HepG2 (cell line): ENCODE data around the gene TNP2. TPM values are rescaled to one million over a fixed set of nuclear protein-coding genes. Genes with fewer than 3 reads are reported as not detected.

Experiments used
- ARNT ChIP-seq: fragments of 450-650 bp; IDR thresholded peaks from 2 replicates; pipeline ENCODE4 v1.6.1; 2017
- CREBL2 ChIP-seq: sonication (generic); formaldehyde crosslinking; IDR thresholded peaks from 2 replicates; pipeline ENCODE4 v1.8.1; 2023; ENCODE audit warnings: missing genetic modification reagents, mild to moderate bottlenecking, borderline replicate concordance
- HDAC1 ChIP-seq: sonication (generic); formaldehyde crosslinking; IDR thresholded peaks from 2 replicates; pipeline ENCODE4 v1.5.1; 2020; ENCODE audit warnings: mild to moderate bottlenecking, missing genetic modification reagents
- HMG20A ChIP-seq: IDR thresholded peaks from 2 replicates; pipeline ENCODE4 v1.6.1; 2016; ENCODE audit warnings: borderline replicate concordance
- HOMEZ ChIP-seq: IDR thresholded peaks from 2 replicates; pipeline ENCODE4 v1.6.1; 2016; ENCODE audit warnings: low read depth
- HOXD1 ChIP-seq: sonication (generic); formaldehyde crosslinking; IDR thresholded peaks from 2 replicates; pipeline ENCODE4 v1.5.0; 2020; ENCODE audit warnings: missing genetic modification reagents
- MYC ChIP-seq: sonication (generic); formaldehyde crosslinking; IDR thresholded peaks from 2 replicates; pipeline ENCODE4 v1.9.0; 2021; ENCODE audit warnings: missing genetic modification reagents, borderline replicate concordance
- NAIF1 ChIP-seq: sonication (generic); formaldehyde crosslinking; IDR thresholded peaks from 2 replicates; pipeline ENCODE4 v1.5.0; 2020; ENCODE audit warnings: mild to moderate bottlenecking, missing genetic modification reagents, borderline replicate concordance
- RFXAP ChIP-seq: sonication (generic); formaldehyde crosslinking; IDR thresholded peaks from 2 replicates; pipeline ENCODE4 v1.4.0; 2020; ENCODE audit warnings: missing genetic modification reagents, borderline replicate concordance
- U2AF2 ChIP-seq: fragments of 200-400 bp; formaldehyde crosslinking; IDR thresholded peaks from 2 replicates; pipeline ENCODE4 v1.6.1; 2017; ENCODE audit warnings: low read depth, mild to moderate bottlenecking, low read length
- ZBTB1 ChIP-seq: sonication (generic); formaldehyde crosslinking; IDR thresholded peaks from 2 replicates; pipeline ENCODE4 v1.4.0; 2020; ENCODE audit warnings: missing genetic modification reagents, borderline replicate concordance
- ZBTB25 ChIP-seq: IDR thresholded peaks from 2 replicates; pipeline ENCODE4 v1.6.1; 2018; ENCODE audit warnings: missing genetic modification reagents
- ZMYM3 ChIP-seq: sonication (generic); formaldehyde crosslinking; IDR thresholded peaks from 2 replicates; pipeline ENCODE4 v1.5.1; 2020; ENCODE audit warnings: mild to moderate bottlenecking, missing genetic modification reagents
- ZNF143 ChIP-seq: sonication (generic); formaldehyde crosslinking; IDR thresholded peaks from 2 replicates; pipeline ENCODE4 v1.4.0; 2020; ENCODE audit warnings: missing genetic modification reagents
- ZNF180 ChIP-seq: sonication (generic); formaldehyde crosslinking; IDR thresholded peaks from 2 replicates; pipeline ENCODE4 v1.4.0; 2020; ENCODE audit warnings: low read depth, missing genetic modification reagents, borderline replicate concordance
- ZNF230 ChIP-seq: sonication (generic); formaldehyde crosslinking; IDR thresholded peaks from 2 replicates; pipeline ENCODE4 v1.4.0; 2020; ENCODE audit warnings: mild to moderate bottlenecking, missing genetic modification reagents
- ZNF3 ChIP-seq: IDR thresholded peaks from 2 replicates; pipeline ENCODE4 v1.7.0; 2017; ENCODE audit warnings: inconsistent platforms
- ZNF367 ChIP-seq: sonication (generic); formaldehyde crosslinking; IDR thresholded peaks from 2 replicates; pipeline ENCODE4 v1.4.0; 2020; ENCODE audit warnings: missing genetic modification reagents, borderline replicate concordance
- ZSCAN9 ChIP-seq: IDR thresholded peaks from 2 replicates; pipeline ENCODE4 v1.6.1; 2016; ENCODE audit warnings: borderline replicate concordance
- polyA plus RNA-seq, 8 experiments: library from polyadenylated mRNA; depleted of rRNA in 3 of 8; stranded (reverse) in 7 of 8; unstranded in 1 of 8; fragments of >200 nt; fragmentation: Illumina TruSeq in 4 of 8; extraction: Trizol in 4 of 8; gene quantifications; 2 replicates each; pipeline versions ENCODE4 v1.2.1 to v1.2.3, GENCODE V29; 2011 to 2016; ENCODE audit warnings: low read depth in 4 of 8, missing spikeins in 1 of 8, mixed read lengths in 1 of 8; ENCODE audit not compliant: insufficient read depth in 1 of 8
- total RNA-seq, 5 experiments: library from RNA; depleted of rRNA; stranded (reverse); fragments of >200 nt; fragmentation: Illumina TruSeq; extraction: Trizol; gene quantifications; 2 replicates each; pipeline ENCODE4 v1.2.3, GENCODE V29; 2016; ENCODE audit warnings: low read depth in 1 of 5
- TF ChIP-seq, protein P1 (sequence below): sonication (generic); formaldehyde crosslinking; IDR thresholded peaks from 2 replicates; pipeline ENCODE4 v1.5.1; 2020; ENCODE audit warnings: missing genetic modification reagents, mild to moderate bottlenecking, borderline replicate concordance
- TF ChIP-seq, protein P2 (sequence below): sonication (generic); formaldehyde crosslinking; IDR thresholded peaks from 2 replicates; pipeline ENCODE4 v1.5.0; 2020; ENCODE audit warnings: mild to moderate bottlenecking, missing genetic modification reagents, borderline replicate concordance

Gene TNP2
- total and polyA plus RNA-seq, 2 of the 13 experiments (the other 11 are each of a cell fraction or from before 2014, with no cell fraction given), result not detected

DNA sequence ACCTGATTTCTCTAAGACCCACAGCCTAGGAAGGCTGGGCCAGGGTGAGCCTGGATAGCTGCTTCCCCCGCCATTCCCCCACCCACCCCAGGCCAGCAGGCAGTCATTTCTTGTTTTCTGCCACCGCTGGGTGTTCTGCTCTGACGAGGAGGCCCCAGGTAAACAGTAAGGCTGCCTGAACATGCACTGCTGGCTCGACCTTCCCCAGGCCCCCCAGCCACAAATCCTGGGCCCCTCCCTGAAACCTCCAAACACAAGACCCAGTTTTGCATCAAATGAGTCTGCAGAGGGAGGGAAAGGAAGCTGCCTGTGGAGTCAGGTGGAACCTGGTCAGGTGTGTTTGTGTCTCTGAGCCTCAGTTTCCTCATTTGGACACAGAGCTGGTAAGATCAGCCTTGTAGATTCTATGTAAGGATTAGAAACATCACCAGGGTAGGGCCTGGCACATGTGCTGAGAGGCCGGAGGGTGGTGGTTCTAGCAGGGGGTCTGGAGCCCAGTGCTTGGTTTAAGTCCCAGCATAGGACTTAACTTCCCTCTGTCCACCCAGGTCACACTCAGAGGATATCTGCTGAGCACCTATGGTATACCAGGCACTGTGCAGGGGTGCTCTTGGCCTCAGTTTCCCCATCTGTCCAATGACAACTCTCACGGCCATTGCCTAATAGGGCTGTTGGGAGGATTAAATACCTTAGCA is 30.9 kb upstream of the TNP2 start (continued):
- TF ChIP-seq ZBTB25 (CRISPR knock-in tag) (0 out of 2 replicates have a peak, but pooled peaks have one; percentile 18), ZBTB1 (no peak), HMG20A (CRISPR knock-in tag) (no peak), ARNT (no peak), HOXD1 (CRISPR knock-in tag) (no peak), ZNF367 (CRISPR knock-in tag) (no peak), CREBL2 (CRISPR knock-in tag) (no peak), U2AF2 (no peak), MYC (CRISPR knock-in tag) (peak; percentile 31), RFXAP (CRISPR knock-in tag) (no peak), HOMEZ (no peak), ZNF180 (CRISPR knock-in tag) (no peak), ZSCAN9 (CRISPR knock-in tag) (no peak), HDAC1 (CRISPR knock-in tag) (no peak), ZNF3 (CRISPR knock-in tag) (no peak), ZNF143 (0 out of 2 replicates have a peak, but pooled peaks have one; percentile 22), ZMYM3 (CRISPR knock-in tag) (peak; percentile 55; the same call in 1 of the 2 replicates), ZNF230 (no peak), NAIF1 (CRISPR knock-in tag) (no peak)
- TF ChIP-seq, protein P1, sequence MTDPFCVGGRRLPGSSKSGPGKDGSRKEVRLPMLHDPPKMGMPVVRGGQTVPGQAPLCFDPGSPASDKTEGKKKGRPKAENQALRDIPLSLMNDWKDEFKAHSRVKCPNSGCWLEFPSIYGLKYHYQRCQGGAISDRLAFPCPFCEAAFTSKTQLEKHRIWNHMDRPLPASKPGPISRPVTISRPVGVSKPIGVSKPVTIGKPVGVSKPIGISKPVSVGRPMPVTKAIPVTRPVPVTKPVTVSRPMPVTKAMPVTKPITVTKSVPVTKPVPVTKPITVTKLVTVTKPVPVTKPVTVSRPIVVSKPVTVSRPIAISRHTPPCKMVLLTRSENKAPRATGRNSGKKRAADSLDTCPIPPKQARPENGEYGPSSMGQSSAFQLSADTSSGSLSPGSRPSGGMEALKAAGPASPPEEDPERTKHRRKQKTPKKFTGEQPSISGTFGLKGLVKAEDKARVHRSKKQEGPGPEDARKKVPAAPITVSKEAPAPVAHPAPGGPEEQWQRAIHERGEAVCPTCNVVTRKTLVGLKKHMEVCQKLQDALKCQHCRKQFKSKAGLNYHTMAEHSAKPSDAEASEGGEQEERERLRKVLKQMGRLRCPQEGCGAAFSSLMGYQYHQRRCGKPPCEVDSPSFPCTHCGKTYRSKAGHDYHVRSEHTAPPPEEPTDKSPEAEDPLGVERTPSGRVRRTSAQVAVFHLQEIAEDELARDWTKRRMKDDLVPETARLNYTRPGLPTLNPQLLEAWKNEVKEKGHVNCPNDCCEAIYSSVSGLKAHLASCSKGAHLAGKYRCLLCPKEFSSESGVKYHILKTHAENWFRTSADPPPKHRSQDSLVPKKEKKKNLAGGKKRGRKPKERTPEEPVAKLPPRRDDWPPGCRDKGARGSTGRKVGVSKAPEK (CRISPR knock-in tag), result 0 out of 2 replicates have a peak, but pooled peaks have one; percentile 43
- TF ChIP-seq, protein P2, sequence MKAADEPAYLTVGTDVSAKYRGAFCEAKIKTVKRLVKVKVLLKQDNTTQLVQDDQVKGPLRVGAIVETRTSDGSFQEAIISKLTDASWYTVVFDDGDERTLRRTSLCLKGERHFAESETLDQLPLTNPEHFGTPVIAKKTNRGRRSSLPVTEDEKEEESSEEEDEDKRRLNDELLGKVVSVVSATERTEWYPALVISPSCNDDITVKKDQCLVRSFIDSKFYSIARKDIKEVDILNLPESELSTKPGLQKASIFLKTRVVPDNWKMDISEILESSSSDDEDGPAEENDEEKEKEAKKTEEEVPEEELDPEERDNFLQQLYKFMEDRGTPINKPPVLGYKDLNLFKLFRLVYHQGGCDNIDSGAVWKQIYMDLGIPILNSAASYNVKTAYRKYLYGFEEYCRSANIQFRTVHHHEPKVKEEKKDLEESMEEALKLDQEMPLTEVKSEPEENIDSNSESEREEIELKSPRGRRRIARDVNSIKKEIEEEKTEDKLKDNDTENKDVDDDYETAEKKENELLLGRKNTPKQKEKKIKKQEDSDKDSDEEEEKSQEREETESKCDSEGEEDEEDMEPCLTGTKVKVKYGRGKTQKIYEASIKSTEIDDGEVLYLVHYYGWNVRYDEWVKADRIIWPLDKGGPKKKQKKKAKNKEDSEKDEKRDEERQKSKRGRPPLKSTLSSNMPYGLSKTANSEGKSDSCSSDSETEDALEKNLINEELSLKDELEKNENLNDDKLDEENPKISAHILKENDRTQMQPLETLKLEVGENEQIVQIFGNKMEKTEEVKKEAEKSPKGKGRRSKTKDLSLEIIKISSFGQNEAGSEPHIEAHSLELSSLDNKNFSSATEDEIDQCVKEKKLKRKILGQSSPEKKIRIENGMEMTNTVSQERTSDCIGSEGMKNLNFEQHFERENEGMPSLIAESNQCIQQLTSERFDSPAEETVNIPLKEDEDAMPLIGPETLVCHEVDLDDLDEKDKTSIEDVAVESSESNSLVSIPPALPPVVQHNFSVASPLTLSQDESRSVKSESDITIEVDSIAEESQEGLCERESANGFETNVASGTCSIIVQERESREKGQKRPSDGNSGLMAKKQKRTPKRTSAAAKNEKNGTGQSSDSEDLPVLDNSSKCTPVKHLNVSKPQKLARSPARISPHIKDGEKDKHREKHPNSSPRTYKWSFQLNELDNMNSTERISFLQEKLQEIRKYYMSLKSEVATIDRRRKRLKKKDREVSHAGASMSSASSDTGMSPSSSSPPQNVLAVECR (CRISPR knock-in tag), result peak; percentile 6; the same call in 1 of the 2 replicates
